GM12864 (cell line): ENCODE measurements around the gene DDX10.
"Not testable (repeated sequence)": the region's sequence is repeated elsewhere in the genome, so short reads cannot be mapped to it uniquely, and the experiment has no call there.

Source experiments
- DNase-seq: peaks from one replicate; pipeline ENCODE4 v3.0.0-alpha.2; 2011; ENCODE audit warnings: low read depth
- H3K4me3 ChIP-seq: 2 replicates; pipeline ENCODE4 v1.5.1; 2011; ENCODE audit warnings: mild to moderate bottlenecking, low read depth, low read length, control low read depth
- CTCF ChIP-seq: IDR thresholded peaks from 2 replicates; pipeline ENCODE4 v1.5.1; 2011; ENCODE audit warnings: low read depth, mild to moderate bottlenecking, moderate library complexity, low read length, control low read depth, inconsistent platforms; ENCODE audit errors: missing control alignments

The DDX10 gene

GRCh38 chr11:108636222-108636621 lies 28.6 kb upstream of the DDX10 start:
- DNase-seq, result no peak
- H3K4me3 ChIP-seq, result no peak overlapping the region
- TF ChIP-seq CTCF, result no peak

- TF ChIP-seq CTCF, result no peak
- no peak overlapping the region for H3K4me3 ChIP-seq
- DNase-seq, result no peak
Observed at GRCh38 chr11:108639146-108639545, 25.7 kb upstream of the DDX10 start.

- not testable (repeated sequence) for DNase-seq, H3K4me3 ChIP-seq
Observed at GRCh38 chr11:108641752-108642151, 23.1 kb upstream of the DDX10 start.

GRCh38 chr11:108643974-108644373 lies 20.9 kb upstream of the DDX10 start:
- TF ChIP-seq CTCF, result no peak
- DNase-seq, result no peak
- no peak overlapping the region for H3K4me3 ChIP-seq

GRCh38 chr11:108645970-108646369 lies 18.9 kb upstream of the DDX10 start:
- DNase-seq, result no peak
- H3K4me3 ChIP-seq, result no peak overlapping the region
- no peak for TF ChIP-seq CTCF

- TF ChIP-seq CTCF, result no peak
- DNase-seq, result no peak
- no peak overlapping the region for H3K4me3 ChIP-seq
Observed at GRCh38 chr11:108647387-108647700, 17.5 kb upstream of the DDX10 start.

- no peak for DNase-seq
- peak; percentile 90 for TF ChIP-seq CTCF
- H3K4me3 ChIP-seq, result no peak overlapping the region
Observed at GRCh38 chr11:108647701-108648527, 17.0 kb upstream of the DDX10 start.

GRCh38 chr11:108648528-108648885 lies 16.4 kb upstream of the DDX10 start:
- DNase-seq, result no peak
- TF ChIP-seq CTCF, result no peak
- H3K4me3 ChIP-seq, result no peak overlapping the region

GRCh38 chr11:108654100-108654499 lies 10.8 kb upstream of the DDX10 start:
- DNase-seq, H3K4me3 ChIP-seq: not testable (repeated sequence)
